Measurements from ENCODE around the gene FGD2.
A peak's percentile ranks its signal among the peaks of the same experiment; 100 is the strongest.

FGD2 gene

GRCh38 chr6:37011656-37012378, 6.4 kb downstream of the FGD2 start:
- no peaks in the 10 kb centered on the region for H3K9me3 Mint-ChIP-seq
- H3K36me3 Mint-ChIP-seq (ENCODE audit: insufficient read depth), result peaks cover 3% of the 10 kb centered on the region
- peaks cover 2 to 7% of the 10 kb centered on the region in 2 donors for H3K4me1 Mint-ChIP-seq (ENCODE audit: low read depth in 2 of 2)
- no peak for DNase-seq
- no peak overlapping the region for H3K4me3 Mint-ChIP-seq
- H3K27ac Mint-ChIP-seq, result no peak overlapping the region
- no peak for ATAC-seq (replicated peaks)
- H3K27me3 Mint-ChIP-seq, result no peaks in the 10 kb centered on the region

- Mint-ChIP-seq H3K4me1 (ENCODE audit: low read depth in 2 of 2) (peaks cover 6 to 11% of the 10 kb centered on the region in 2 donors), H3K4me3 (no peak overlapping the region), H3K9me3 (no peaks in the 10 kb centered on the region), H3K27ac (no peak overlapping the region), H3K27me3 (no peaks in the 10 kb centered on the region), H3K36me3 (ENCODE audit: insufficient read depth) (peaks cover 9% of the 10 kb centered on the region)
- no peak for ATAC-seq (replicated peaks)
- DNase-seq, result no peak
Observed at GRCh38 chr6:37013516-37014491, 8.3 kb downstream of the FGD2 start.

- ATAC-seq (replicated peaks) (no peak), DNase-seq (no peak)
- Mint-ChIP-seq H3K36me3 (ENCODE audit: insufficient read depth) (peaks cover 9% of the 10 kb centered on the region), H3K4me1 (ENCODE audit: low read depth in 2 of 2) (peaks cover 11 to 19% of the 10 kb centered on the region in 2 donors), H3K27me3 (no peaks in the 10 kb centered on the region), H3K9me3 (no peaks in the 10 kb centered on the region), H3K4me3 (no peak overlapping the region), H3K27ac (no peak overlapping the region)
Observed at GRCh38 chr6:37014667-37015066, 9.2 kb downstream of the FGD2 start.

- H3K36me3 Mint-ChIP-seq (ENCODE audit: insufficient read depth), result peaks cover 9% of the 10 kb centered on the region
- no peak for ATAC-seq (replicated peaks)
- no peak for DNase-seq
- no peak overlapping the region for H3K4me3 Mint-ChIP-seq
- H3K4me1 Mint-ChIP-seq (ENCODE audit: low read depth in 2 of 2), result peaks cover 11 to 19% of the 10 kb centered on the region in 2 donors
- no peaks in the 10 kb centered on the region for H3K27me3 Mint-ChIP-seq
- no peaks in the 10 kb centered on the region for H3K9me3 Mint-ChIP-seq
- no peak overlapping the region for H3K27ac Mint-ChIP-seq
Observed at GRCh38 chr6:37015532-37015931, 10.1 kb downstream of the FGD2 start.

GRCh38 chr6:37016995-37017394, 11.5 kb downstream of the FGD2 start:
- H3K4me3 Mint-ChIP-seq, result no peak overlapping the region
- H3K4me1 Mint-ChIP-seq (ENCODE audit: low read depth in 2 of 2), result peaks cover 18 to 28% of the 10 kb centered on the region in 2 donors
- ATAC-seq (replicated peaks) (no peak), DNase-seq (no peak)
- no peaks in the 10 kb centered on the region for H3K9me3 Mint-ChIP-seq
- H3K36me3 Mint-ChIP-seq (ENCODE audit: insufficient read depth), result peaks cover 9% of the 10 kb centered on the region
- no peak overlapping the region for H3K27ac Mint-ChIP-seq
- no peaks in the 10 kb centered on the region for H3K27me3 Mint-ChIP-seq

GRCh38 chr6:37017606-37018197, 12.2 kb downstream of the FGD2 start:
- H3K4me3 Mint-ChIP-seq, result peak overlapping the region in 1 of 2 donors; percentile 1
- peak overlapping the region in 1 of 2 donors; percentile 0 for H3K27ac Mint-ChIP-seq
- DNase-seq (no peak), ATAC-seq (replicated peaks) (no peak)
- H3K36me3 Mint-ChIP-seq (ENCODE audit: insufficient read depth), result peaks cover 8% of the 10 kb centered on the region
- peaks cover 24 to 35% of the 10 kb centered on the region in 2 donors for H3K4me1 Mint-ChIP-seq (ENCODE audit: low read depth in 2 of 2)
- H3K27me3 Mint-ChIP-seq, result no peaks in the 10 kb centered on the region
- H3K9me3 Mint-ChIP-seq, result no peaks in the 10 kb centered on the region

- Mint-ChIP-seq H3K27ac (peak overlapping the region; percentile 12 to 65), H3K4me1 (ENCODE audit: low read depth in 2 of 2) (peaks cover 31 to 42% of the 10 kb centered on the region in 2 donors), H3K4me3 (peak overlapping the region in 1 of 2 donors; percentile 1), H3K9me3 (no peaks in the 10 kb centered on the region), H3K27me3 (no peaks in the 10 kb centered on the region), H3K36me3 (ENCODE audit: insufficient read depth) (peaks cover 8% of the 10 kb centered on the region)
- ATAC-seq (replicated peaks), result peak; percentile 94
- DNase-seq, result peak; percentile 81 to 89 (median 87)
Observed at GRCh38 chr6:37018198-37019064, 13.0 kb downstream of the FGD2 start.

GRCh38 chr6:37019065-37019450, 13.6 kb downstream of the FGD2 start:
- Mint-ChIP-seq H3K4me1 (ENCODE audit: low read depth in 2 of 2) (peaks cover 31 to 42% of the 10 kb centered on the region in 2 donors), H3K27me3 (no peaks in the 10 kb centered on the region), H3K4me3 (no peak overlapping the region), H3K36me3 (ENCODE audit: insufficient read depth) (peaks cover 8% of the 10 kb centered on the region), H3K27ac (peak overlapping the region; percentile 12 to 65), H3K9me3 (no peaks in the 10 kb centered on the region)
- DNase-seq (no peak), ATAC-seq (replicated peaks) (no peak)

GRCh38 chr6:37020381-37020780, 14.9 kb downstream of the FGD2 start:
- ATAC-seq (replicated peaks) (no peak), DNase-seq (no peak)
- H3K4me3 Mint-ChIP-seq, result no peak overlapping the region
- H3K36me3 Mint-ChIP-seq (ENCODE audit: insufficient read depth), result peaks cover 12% of the 10 kb centered on the region
- H3K9me3 Mint-ChIP-seq, result no peaks in the 10 kb centered on the region
- H3K4me1 Mint-ChIP-seq (ENCODE audit: low read depth in 2 of 2), result peaks cover 37 to 48% of the 10 kb centered on the region in 2 donors
- H3K27me3 Mint-ChIP-seq, result no peaks in the 10 kb centered on the region
- H3K27ac Mint-ChIP-seq, result peak overlapping the region in 1 of 2 donors; percentile 65

GRCh38 chr6:37020812-37021211, 15.4 kb downstream of the FGD2 start:
- Mint-ChIP-seq H3K36me3 (ENCODE audit: insufficient read depth) (peaks cover 12% of the 10 kb centered on the region), H3K27ac (peak overlapping the region in 1 of 2 donors; percentile 65), H3K4me3 (no peak overlapping the region), H3K27me3 (no peaks in the 10 kb centered on the region), H3K9me3 (no peaks in the 10 kb centered on the region), H3K4me1 (ENCODE audit: low read depth in 2 of 2) (peaks cover 37 to 51% of the 10 kb centered on the region in 2 donors)
- DNase-seq (no peak), ATAC-seq (replicated peaks) (no peak)

GRCh38 chr6:37021356-37022129, 16.1 kb downstream of the FGD2 start:
- ATAC-seq (replicated peaks), result peak; percentile 28
- H3K27ac Mint-ChIP-seq, result peak overlapping the region; percentile 87
- H3K9me3 Mint-ChIP-seq, result no peaks in the 10 kb centered on the region
- peaks cover 15% of the 10 kb centered on the region for H3K36me3 Mint-ChIP-seq (ENCODE audit: insufficient read depth)
- H3K27me3 Mint-ChIP-seq, result no peaks in the 10 kb centered on the region
- peaks cover 42 to 54% of the 10 kb centered on the region in 2 donors for H3K4me1 Mint-ChIP-seq (ENCODE audit: low read depth in 2 of 2)
- peak overlapping the region in 1 of 2 donors; percentile 54 for H3K4me3 Mint-ChIP-seq
- peak; percentile 48 to 61 (median 54) for DNase-seq

Data from effector memory CD8-positive, alpha-beta T cell (primary cell).